ENCODE measurements around the gene KCNMB2. TPM values are rescaled to one million over a fixed set of nuclear protein-coding genes. Genes with fewer than 3 reads are reported as not detected.

Gene KCNMB2
- total RNA-seq, 1 donor from 2014 or later, result 1.8 TPM

GRCh38 chr3:178623666-178624255 is 87.5 kb downstream of the KCNMB2 start:
- no peak for DNase-seq (ENCODE audit: missing footprints)
- intact Hi-C loops (cut with DNase I), result no loop called here
- ATAC-seq, result peak; percentile 52

GRCh38 chr3:178624276-178624675 is 88.0 kb downstream of the KCNMB2 start:
- ATAC-seq (no peak), DNase-seq (ENCODE audit: missing footprints) (no peak)
- intact Hi-C loops (cut with DNase I), result no loop called here

- DNase-seq (ENCODE audit: missing footprints), result peak; percentile 50
- no peak for ATAC-seq
- intact Hi-C loops (cut with DNase I), result no loop called here
These were observed 88.9 kb downstream of the KCNMB2 start for GRCh38 chr3:178625053-178625600.

- intact Hi-C loops (cut with DNase I), result no loop called here
- ATAC-seq (no peak), DNase-seq (ENCODE audit: missing footprints) (no peak)
These were observed 91.8 kb downstream of the KCNMB2 start for GRCh38 chr3:178628037-178628436.

- ATAC-seq (no peak), DNase-seq (ENCODE audit: missing footprints) (no peak)
- intact Hi-C loops (cut with DNase I), result no loop called here
These were observed 93.4 kb downstream of the KCNMB2 start for GRCh38 chr3:178629430-178630178.

- ATAC-seq, result no peak
- DNase-seq (ENCODE audit: missing footprints), result no peak
- intact Hi-C loops (cut with DNase I), result no loop called here
These were observed 95.7 kb downstream of the KCNMB2 start for GRCh38 chr3:178631950-178632349.

- DNase-seq (ENCODE audit: missing footprints) (no peak), ATAC-seq (no peak)
- intact Hi-C loops (cut with DNase I), result no loop called here
These were observed 98.7 kb downstream of the KCNMB2 start for GRCh38 chr3:178634975-178635374.

GRCh38 chr3:178637802-178638201 is 101.6 kb downstream of the KCNMB2 start:
- intact Hi-C loops (cut with DNase I), result no loop called here
- ATAC-seq, result no peak

GRCh38 chr3:178645503-178645902 is 109.3 kb downstream of the KCNMB2 start:
- ATAC-seq, result no peak
- intact Hi-C loops (cut with DNase I), result no loop called here

More at GRCh38 chr3:178637802-178638201, 101.6 kb downstream of the KCNMB2 start:
- DNase-seq (ENCODE audit: missing footprints), result no peak

GRCh38 chr3:178646186-178646862 is 110.1 kb downstream of the KCNMB2 start:
- ATAC-seq (no peak), DNase-seq (ENCODE audit: missing footprints) (no peak)
- intact Hi-C loops (cut with DNase I), result no loop called here

More at GRCh38 chr3:178645503-178645902, 109.3 kb downstream of the KCNMB2 start:
- no peak for DNase-seq (ENCODE audit: missing footprints)

GRCh38 chr3:178655488-178655887 is 119.3 kb downstream of the KCNMB2 start:
- intact Hi-C loops (cut with DNase I), result no loop called here
- ATAC-seq (no peak), DNase-seq (ENCODE audit: missing footprints) (no peak)

- intact Hi-C loops (cut with DNase I), result no loop called here
- no peak for ATAC-seq
- no peak for DNase-seq (ENCODE audit: missing footprints)
These were observed 122.6 kb downstream of the KCNMB2 start for GRCh38 chr3:178658694-178659325.

- no peak for ATAC-seq
- DNase-seq (ENCODE audit: missing footprints), result no peak
- intact Hi-C loops (cut with DNase I), result loop anchor here (10.0 kb wide), 1 partner anchor 129 kb away; the partner anchor contains the start of gene KCNMB2
These were observed 127.1 kb downstream of the KCNMB2 start for GRCh38 chr3:178663201-178663934.

- DNase-seq (ENCODE audit: missing footprints) (no peak), ATAC-seq (peak; percentile 89)
- intact Hi-C loops (cut with DNase I), result loop anchor here (10.0 kb wide), 1 partner anchor 131 kb away; the partner anchor contains the start of gene KCNMB2
These were observed 129.5 kb downstream of the KCNMB2 start for GRCh38 chr3:178665747-178666146.

GRCh38 chr3:178669022-178669601 is 132.9 kb downstream of the KCNMB2 start:
- intact Hi-C loops (cut with DNase I), result loop anchor here (10.0 kb wide), 1 partner anchor 134 kb away; the partner anchor contains the start of gene KCNMB2
- peak; percentile 29 for ATAC-seq
- DNase-seq (ENCODE audit: missing footprints), result no peak

- intact Hi-C loops (cut with DNase I), result loop anchor here (10.0 kb wide), 3 partner anchors 135 to 215 kb away; partner anchors contain the start of gene KCNMB2
- ATAC-seq, result no peak
These were observed 133.5 kb downstream of the KCNMB2 start for GRCh38 chr3:178669758-178670157.

GRCh38 chr3:178671377-178671776 is 135.1 kb downstream of the KCNMB2 start:
- ATAC-seq, result no peak
- no peak for DNase-seq (ENCODE audit: missing footprints)
- intact Hi-C loops (cut with DNase I), result loop anchor here (10.0 kb wide), 2 partner anchors 173 to 217 kb away; no protein-coding TSS in a partner anchor

More at GRCh38 chr3:178669758-178670157, 133.5 kb downstream of the KCNMB2 start:
- no peak for DNase-seq (ENCODE audit: missing footprints)

GRCh38 chr3:178671791-178672190 is 135.6 kb downstream of the KCNMB2 start:
- ATAC-seq, result peak; percentile 45
- DNase-seq (ENCODE audit: missing footprints), result no peak
- intact Hi-C loops (cut with DNase I), result loop anchor here (10.0 kb wide), 2 partner anchors 173 to 217 kb away; no protein-coding TSS in a partner anchor

All from Right ventricle myocardium inferior (tissue), 1 donor.